Measurements from ENCODE around the gene MCFD2.

GRCh38 chr2:46917628-46918027, 2.0 kb upstream of the MCFD2 start:
- TF ChIP-seq TAF1 (IDR thresholded peaks at IDR 0.05; ENCODE audit: borderline replicate concordance, low read depth, low read length) = no peak
- TF ChIP-seq POLR2A (IDR thresholded peaks at IDR 0.05; ENCODE audit: low read depth, low read length) = no peak
- TF ChIP-seq POLR2AphosphoS5 (IDR thresholded peaks at IDR 0.05; ENCODE audit: low read depth, low read length) = no peak

Data from GM12892 (cell line).